ENCODE measurements around the gene TOMM20L. TPM values are rescaled to one million over a fixed set of nuclear protein-coding genes. Genes with fewer than 3 reads are reported as not detected.

The TOMM20L gene
- total RNA-seq, 1 experiment from 2014 or later: not detected

- ATAC-seq (no peak), DNase-seq (ENCODE audit: low read depth, low spot score) (no peak)
- H3K4me1 ChIP-seq (ENCODE audit: control insufficient read depth in 1 of 2, insufficient read depth in 2 of 2, low read length in 2 of 2): no peaks in the 10 kb centered on the region
- intact Hi-C loops (cut with micrococcal nuclease): no loop called here
- no peak overlapping the region for H3K9ac ChIP-seq (ENCODE audit: low read length)
- CTCF ChIA-PET: no interaction called here
- no peak overlapping the region for H3K4me2 ChIP-seq (ENCODE audit: low read length)
- H3K79me2 ChIP-seq (ENCODE audit: insufficient read depth, low read length): no peaks in the 10 kb centered on the region
- H3K27ac ChIP-seq (ENCODE audit: low read depth, low read length): no peak overlapping the region
- RAD21 ChIA-PET (ENCODE audit: low non-redundant PET in 1 of 2, low total read pairs in 2 of 2, uncharacterized antibody in 2 of 2, unreplicated experiment in 2 of 2): no interaction called here
- H3K36me3 ChIP-seq (ENCODE audit: control insufficient read depth in 1 of 2, insufficient read depth in 2 of 2, low read length in 2 of 2): peaks cover 6 to 15% of the 10 kb centered on the region in 2 experiments
- H3K9me2 ChIP-seq (ENCODE audit: insufficient read depth): no peaks in the 10 kb centered on the region
- H2AFZ ChIP-seq (ENCODE audit: low read depth, low read length, poor library complexity, severe bottlenecking): no peak overlapping the region
- no TSS peak for BruUV-seq (replicated peaks)
- no peaks in the 10 kb centered on the region for H4K20me1 ChIP-seq (ENCODE audit: insufficient read depth)
- no peak for TF ChIP-seq SRF (IDR thresholded peaks at IDR 0.05; ENCODE audit: low read depth)
- H3K27me3 ChIP-seq (ENCODE audit: insufficient read depth, low read length): no peaks in the 10 kb centered on the region
- no peaks in the 10 kb centered on the region for H3K9me3 ChIP-seq (ENCODE audit: control insufficient read depth in 1 of 2, insufficient read depth in 1 of 2, low read depth in 1 of 2, low read length in 2 of 2)
- POLR2A ChIA-PET: no interaction called here
- no peak overlapping the region for H3K4me3 ChIP-seq (replicated peaks in 1 of 2; ENCODE audit: low read depth in 1 of 2, low read length in 2 of 2)
These were observed 43.7 kb downstream of the TOMM20L start for GRCh38 chr14:58439476-58439875.

DNA sequence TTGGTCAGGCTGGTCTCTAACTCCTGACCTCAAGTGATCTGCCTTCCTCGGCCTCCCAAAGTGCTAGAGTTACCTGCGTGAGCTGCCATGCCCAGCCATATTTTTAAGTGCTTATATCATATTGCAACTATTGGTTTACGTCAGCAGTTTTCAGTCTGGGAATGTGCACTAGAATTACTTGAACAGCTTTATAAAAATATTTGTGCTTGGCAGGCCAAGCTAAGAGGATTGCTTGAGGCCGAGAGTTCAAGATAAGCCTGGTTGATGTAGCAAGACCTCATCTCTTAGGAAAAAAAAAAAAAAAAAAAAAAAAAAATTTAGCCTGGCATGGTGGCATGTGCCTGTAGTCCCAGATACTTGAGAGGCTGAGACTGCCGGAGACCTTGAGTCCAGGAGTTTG is 48.9 kb downstream of the TOMM20L start:
- POLR2A ChIA-PET: no interaction called here

More for the DNA sequence above, 48.9 kb downstream of the TOMM20L start:
- Histone ChIP-seq H3K27ac (ENCODE audit: low read depth, low read length) (no peak overlapping the region), H3K4me1 (ENCODE audit: control insufficient read depth in 1 of 2, insufficient read depth in 2 of 2, low read length in 2 of 2) (no peaks in the 10 kb centered on the region), H3K27me3 (ENCODE audit: insufficient read depth, low read length) (no peaks in the 10 kb centered on the region), H2AFZ (ENCODE audit: low read depth, low read length, poor library complexity, severe bottlenecking) (no peak overlapping the region), H3K4me2 (ENCODE audit: low read length) (no peak overlapping the region), H3K9me3 (ENCODE audit: control insufficient read depth in 1 of 2, insufficient read depth in 1 of 2, low read depth in 1 of 2, low read length in 2 of 2) (no peaks in the 10 kb centered on the region), H3K9ac (ENCODE audit: low read length) (no peak overlapping the region), H3K36me3 (ENCODE audit: control insufficient read depth in 1 of 2, insufficient read depth in 2 of 2, low read length in 2 of 2) (peaks cover 6 to 11% of the 10 kb centered on the region in 2 experiments), H3K9me2 (ENCODE audit: insufficient read depth) (no peaks in the 10 kb centered on the region), H4K20me1 (ENCODE audit: insufficient read depth) (no peaks in the 10 kb centered on the region), H3K4me3 (replicated peaks in 1 of 2; ENCODE audit: low read depth in 1 of 2, low read length in 2 of 2) (no peak overlapping the region), H3K79me2 (ENCODE audit: insufficient read depth, low read length) (no peaks in the 10 kb centered on the region)
- DNase-seq (ENCODE audit: low read depth, low spot score): no peak
- ATAC-seq: no peak
- TF ChIP-seq SRF (IDR thresholded peaks at IDR 0.05; ENCODE audit: low read depth): no peak
- TF ChIP-seq, protein P1, sequence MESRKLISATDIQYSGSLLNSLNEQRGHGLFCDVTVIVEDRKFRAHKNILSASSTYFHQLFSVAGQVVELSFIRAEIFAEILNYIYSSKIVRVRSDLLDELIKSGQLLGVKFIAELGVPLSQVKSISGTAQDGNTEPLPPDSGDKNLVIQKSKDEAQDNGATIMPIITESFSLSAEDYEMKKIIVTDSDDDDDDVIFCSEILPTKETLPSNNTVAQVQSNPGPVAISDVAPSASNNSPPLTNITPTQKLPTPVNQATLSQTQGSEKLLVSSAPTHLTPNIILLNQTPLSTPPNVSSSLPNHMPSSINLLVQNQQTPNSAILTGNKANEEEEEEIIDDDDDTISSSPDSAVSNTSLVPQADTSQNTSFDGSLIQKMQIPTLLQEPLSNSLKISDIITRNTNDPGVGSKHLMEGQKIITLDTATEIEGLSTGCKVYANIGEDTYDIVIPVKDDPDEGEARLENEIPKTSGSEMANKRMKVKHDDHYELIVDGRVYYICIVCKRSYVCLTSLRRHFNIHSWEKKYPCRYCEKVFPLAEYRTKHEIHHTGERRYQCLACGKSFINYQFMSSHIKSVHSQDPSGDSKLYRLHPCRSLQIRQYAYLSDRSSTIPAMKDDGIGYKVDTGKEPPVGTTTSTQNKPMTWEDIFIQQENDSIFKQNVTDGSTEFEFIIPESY (IDR thresholded peaks at IDR 0.05; ENCODE audit: extremely low read depth, insufficient replicate concordance, low read length): no peak
- TF ChIP-seq EZH2phosphoT487 (IDR thresholded peaks at IDR 0.05; ENCODE audit: borderline replicate concordance): no peak
- no peak for TF ChIP-seq EZH2 (IDR thresholded peaks at IDR 0.05)
- no peak for TF ChIP-seq FOSL1 (IDR thresholded peaks at IDR 0.05; ENCODE audit: low read depth)
- no peak for TF ChIP-seq ELF1 (IDR thresholded peaks at IDR 0.05; ENCODE audit: borderline replicate concordance, low read depth)
- no peak for TF ChIP-seq JUND (IDR thresholded peaks at IDR 0.05)
- no TSS peak for BruUV-seq (replicated peaks)
- CTCF ChIA-PET: no interaction called here
- intact Hi-C loops (cut with micrococcal nuclease): no loop called here
- RAD21 ChIA-PET (ENCODE audit: low non-redundant PET in 1 of 2, low total read pairs in 2 of 2, uncharacterized antibody in 2 of 2, unreplicated experiment in 2 of 2): no interaction called here

Data from HCT116 (cell line).